NCI-H345 (cell line): ENCODE results near the gene PPIA.
A peak's percentile ranks its signal among the peaks of the same experiment; 100 is the strongest.

Experiments
- DNase-seq: peaks from one replicate; lab custom pipeline; 2025; lab: John Stamatoyannopoulos, UW

PPIA gene

GRCh38 chr7:44796504-44797328 lies at the start of gene PPIA:
Gene PPIA (plus strand): TSS chr7:44796681. CDS start chr7:44796725, 44 bp downstream.
- DNase-seq = peak; percentile 99

GRCh38 chr7:44748045-44748947 lies 48.2 kb upstream of the PPIA start, which contains the start of gene ZMIZ2:
Gene ZMIZ2 (plus strand): TSS chr7:44748847. CDS start chr7:44756250, 7,403 bp downstream.
- peak; percentile 93 for DNase-seq

- no peak for DNase-seq
Measured at GRCh38 chr7:44748948-44749731, 47.3 kb upstream of the PPIA start.

DNA sequence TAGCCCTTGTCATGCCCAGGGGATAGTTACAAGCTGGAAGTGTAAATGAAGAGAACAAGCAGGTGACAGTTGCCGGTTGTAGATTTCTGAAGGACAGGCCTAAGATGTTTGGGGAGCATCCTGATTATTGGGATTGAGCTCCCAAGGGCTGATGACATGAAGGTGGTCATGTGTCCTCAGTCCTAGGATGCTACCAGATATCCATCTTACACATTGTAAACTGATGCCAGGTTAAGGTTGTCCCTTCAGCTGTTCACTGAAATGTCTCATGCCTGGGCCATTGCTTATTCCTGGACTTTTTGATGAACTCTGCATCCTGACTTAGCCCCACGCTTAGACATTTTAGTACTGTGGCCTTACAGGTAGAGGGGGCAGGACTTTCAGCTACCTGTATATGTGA lies 46.5 kb upstream of the PPIA start:
- no peak for DNase-seq

DNA sequence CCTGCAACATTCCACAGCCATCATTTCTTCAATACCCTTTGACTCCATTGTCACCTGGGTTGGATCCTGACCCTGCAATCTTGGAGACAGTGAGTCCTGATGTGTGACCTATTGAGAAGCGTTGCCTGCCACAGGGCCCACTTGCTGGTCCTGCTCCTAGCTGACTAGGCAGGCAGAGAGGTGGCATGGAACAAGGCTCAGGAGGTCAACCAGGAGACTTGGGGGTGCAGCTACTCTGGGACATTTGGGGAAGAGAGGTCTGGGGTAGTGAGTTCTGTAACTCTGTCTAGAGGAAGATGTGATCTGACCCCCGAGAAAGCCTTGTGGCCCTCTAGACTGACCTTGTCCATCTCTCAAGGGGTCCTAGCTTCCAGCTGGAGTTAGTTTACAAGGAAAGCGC lies 46.1 kb upstream of the PPIA start:
- DNase-seq = no peak

- DNase-seq = no peak
Measured at GRCh38 chr7:44750921-44751571, 45.4 kb upstream of the PPIA start.

DNA sequence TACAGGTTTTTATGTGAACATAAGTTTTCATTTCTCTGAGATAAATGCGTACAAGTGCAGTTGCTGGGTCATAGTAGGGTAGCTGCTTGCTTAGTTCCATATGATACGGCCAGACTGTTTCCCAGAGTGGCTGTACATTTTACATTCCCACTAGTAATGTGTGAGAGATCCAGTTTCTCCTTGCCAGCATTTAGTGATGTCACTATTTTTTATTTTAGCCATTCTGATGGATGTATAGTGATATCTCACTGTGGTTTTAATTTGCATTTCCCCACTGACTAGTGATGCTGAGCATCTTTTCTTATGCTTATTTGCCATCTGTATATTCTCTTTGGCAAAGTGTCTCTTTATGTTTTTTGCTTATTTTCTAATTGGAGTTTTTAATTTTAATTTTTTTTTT lies 43.7 kb upstream of the PPIA start:
- no peak for DNase-seq

DNA sequence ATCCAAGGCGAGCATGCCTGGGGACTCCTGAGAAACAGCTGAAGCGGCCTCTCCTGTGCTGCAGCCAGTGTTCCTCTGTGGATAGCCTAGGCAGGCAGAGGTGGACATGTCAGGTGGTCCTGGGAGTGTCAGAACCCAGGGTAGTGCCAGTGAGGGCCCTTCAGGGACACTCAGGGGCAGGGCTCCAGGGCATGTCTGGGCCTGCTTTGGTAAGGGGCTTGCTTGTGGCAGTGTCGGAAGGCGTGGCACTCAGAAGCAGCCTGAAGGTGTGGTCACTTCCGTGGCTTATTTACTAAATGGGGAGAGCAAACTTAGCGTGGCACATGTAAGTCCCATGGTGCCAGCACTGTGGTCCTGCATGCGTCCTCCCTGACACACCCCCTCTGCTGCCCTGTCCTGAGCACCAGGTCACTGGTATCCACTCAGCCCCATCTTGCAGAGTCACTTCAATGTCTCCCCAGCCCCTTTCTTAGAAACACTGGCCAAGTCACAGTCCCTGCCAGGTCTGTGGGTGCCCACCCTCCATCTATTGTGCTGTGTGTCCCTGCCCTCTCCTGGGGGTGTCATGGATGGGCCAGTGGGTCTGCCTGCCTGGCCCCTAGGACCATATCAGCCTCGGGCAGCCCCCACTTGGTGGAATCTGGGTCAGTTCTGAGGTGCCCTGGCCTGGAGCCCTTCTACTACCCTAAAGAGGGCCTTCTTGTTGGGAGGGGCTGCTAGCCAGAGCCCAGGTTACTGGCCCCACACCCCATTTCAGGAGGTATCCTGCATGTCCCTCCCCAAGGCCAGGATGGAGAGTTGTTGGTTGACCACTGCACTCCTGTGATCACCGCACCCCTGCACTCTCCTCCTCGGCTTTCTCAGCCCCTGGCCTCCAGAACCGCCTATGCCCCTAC lies 41.4 kb upstream of the PPIA start:
- DNase-seq = no peak

- DNase-seq = no peak
Measured at GRCh38 chr7:44755698-44756627, 40.5 kb upstream of the PPIA start.

GRCh38 chr7:44756904-44757303 lies 39.6 kb upstream of the PPIA start:
- no peak for DNase-seq

DNA sequence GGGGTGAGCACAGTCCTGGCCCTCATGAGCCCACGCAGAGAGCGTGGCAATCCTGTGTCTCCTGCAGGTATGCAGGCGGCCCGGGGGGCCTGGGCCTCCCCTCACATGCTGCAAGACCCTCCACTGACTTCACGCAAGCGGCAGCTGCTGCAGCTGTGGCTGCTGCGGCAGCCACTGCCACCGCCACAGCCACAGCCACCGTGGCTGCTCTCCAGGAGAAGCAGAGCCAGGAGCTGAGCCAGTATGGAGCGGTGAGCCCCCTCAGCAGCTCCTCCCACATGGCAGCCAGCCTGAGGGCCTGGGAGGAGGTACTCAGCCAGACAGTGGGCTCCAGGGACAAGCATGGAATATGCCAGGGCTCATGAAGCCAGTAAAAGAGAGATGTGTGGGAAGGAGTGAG lies 39.2 kb upstream of the PPIA start:
- no peak for DNase-seq

DNA sequence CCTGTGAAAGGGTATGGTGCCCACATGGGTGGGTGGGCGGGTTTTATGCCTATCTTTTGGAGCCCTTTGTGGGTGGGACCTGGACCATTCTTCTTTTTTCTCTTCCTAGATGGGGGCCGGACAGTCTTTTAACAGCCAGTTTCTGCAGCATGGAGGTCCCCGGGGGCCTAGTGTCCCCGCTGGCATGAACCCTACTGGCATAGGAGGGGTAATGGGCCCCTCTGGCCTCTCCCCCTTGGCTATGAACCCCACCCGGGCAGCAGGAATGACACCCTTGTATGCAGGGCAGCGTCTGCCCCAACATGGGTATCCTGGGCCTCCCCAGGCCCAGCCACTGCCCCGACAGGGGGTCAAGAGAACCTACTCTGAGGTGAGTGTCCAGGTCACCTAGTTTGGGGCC lies 38.7 kb upstream of the PPIA start:
- no peak for DNase-seq

GRCh38 chr7:44759246-44759645 lies 37.2 kb upstream of the PPIA start:
- no peak for DNase-seq

- DNase-seq = no peak
Measured at GRCh38 chr7:44760034-44760580, 36.4 kb upstream of the PPIA start.

DNA sequence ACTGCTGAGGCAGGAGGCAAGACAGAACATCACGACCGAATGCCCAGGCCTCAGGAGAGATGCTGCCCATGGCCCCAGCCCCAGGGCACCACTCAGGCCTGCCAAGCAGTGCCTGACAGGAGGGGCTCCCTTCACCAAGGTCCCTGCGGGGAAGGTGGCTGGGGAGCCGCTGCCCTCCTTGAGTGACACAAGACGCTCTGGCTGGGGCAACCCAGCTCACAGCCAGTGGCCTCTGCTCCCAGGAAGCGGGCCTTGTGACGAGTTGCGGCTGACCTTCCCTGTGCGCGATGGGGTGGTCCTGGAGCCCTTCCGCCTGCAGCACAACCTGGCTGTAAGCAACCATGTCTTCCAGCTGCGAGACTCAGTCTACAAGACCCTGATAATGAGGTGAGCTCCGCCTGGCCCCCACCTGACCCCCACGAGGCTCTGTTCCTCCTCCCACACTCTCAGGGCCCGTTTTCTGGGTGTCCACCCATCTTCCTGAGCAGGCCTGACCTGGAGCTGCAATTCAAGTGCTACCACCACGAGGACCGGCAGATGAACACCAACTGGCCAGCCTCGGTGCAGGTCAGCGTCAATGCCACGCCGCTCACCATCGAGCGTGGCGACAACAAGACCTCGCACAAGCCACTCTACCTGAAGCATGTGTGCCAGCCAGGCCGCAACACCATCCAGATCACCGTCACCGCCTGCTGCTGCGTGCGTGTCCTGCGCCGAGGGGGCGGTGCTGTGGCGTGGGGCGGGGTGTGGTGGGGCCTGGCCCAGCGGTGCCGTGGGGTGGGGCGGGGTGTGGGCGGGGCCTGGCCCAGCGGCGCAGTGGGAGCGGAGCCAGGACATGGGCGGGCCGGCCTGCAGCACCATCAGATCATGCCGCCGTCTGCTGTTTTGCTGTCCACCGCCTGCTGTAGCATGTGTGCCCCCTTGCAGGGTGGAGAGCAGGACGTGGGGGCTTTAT lies 35.0 kb upstream of the PPIA start:
- no peak for DNase-seq

DNA sequence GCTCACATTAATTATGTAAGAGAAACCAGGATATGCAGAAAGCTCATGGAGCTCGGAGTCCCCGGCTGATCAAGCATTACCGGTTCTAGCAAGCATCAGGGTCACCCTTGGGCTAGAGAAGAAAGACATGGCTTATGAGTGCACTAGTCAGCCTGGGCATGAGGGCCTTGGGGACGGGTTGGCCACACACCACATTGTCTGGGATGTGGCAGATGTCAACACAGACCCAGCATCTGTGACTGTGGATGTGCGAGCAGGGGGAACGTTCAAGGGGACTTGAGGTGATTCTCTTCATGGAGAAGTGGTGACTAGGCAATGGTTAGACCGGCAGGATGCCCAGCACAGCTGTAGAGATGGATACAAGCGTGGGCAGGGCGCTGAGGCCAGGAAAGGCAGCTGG lies 34.2 kb upstream of the PPIA start:
- DNase-seq = no peak

DNA sequence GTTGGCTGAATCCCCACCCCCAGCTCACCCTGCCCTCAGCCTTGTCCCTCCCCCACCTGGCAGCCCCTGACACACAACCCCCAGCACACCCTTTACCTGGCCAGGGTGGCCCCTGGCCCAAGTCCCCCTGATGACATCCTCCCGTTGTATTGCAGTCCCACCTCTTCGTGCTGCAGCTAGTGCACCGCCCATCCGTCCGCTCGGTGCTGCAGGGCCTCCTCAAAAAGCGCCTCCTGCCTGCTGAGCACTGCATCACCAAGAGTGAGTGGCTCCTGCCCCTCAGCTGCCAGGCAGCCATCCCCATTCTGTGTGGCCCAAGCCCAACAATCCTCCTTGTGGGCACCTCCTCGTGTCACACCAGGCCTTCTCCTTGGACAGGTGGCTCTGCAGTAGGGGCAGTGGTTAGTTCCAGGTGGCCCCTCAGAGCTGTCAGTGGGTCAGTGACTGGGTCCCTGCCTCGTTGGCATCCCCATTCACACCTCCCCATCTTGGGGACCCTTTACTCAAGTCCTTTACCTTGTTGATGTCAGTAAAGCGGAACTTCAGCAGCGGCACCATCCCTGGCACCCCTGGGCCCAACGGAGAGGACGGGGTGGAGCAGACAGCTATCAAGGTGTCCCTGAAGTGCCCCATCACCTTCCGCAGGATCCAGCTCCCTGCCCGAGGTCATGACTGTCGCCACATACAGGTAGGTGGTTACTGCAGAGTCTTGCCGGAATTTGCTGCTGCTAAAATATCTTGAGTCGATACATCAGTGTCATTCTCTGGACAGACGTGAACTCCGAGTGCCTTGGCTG lies 33.6 kb upstream of the PPIA start:
- no peak for DNase-seq
